IPS-20b (cell line): ENCODE results near the gene NFKBIE.

Experiments used
- H3K27ac ChIP-seq: one replicate; pipeline ENCODE4 v1.5.1; 2013; ENCODE audit warnings: low read length
- H3K27me3 ChIP-seq: 2 replicates; pipeline ENCODE4 v1.6.1; 2013; ENCODE audit warnings: mild to moderate bottlenecking, low read length, inconsistent platforms; ENCODE audit not compliant: insufficient read depth
- H3K36me3 ChIP-seq: 2 replicates; pipeline ENCODE4 v1.6.1; 2013; ENCODE audit warnings: low read depth, mild to moderate bottlenecking, inconsistent platforms, low read length, moderate library complexity; ENCODE audit not compliant: insufficient read depth
- H3K4me1 ChIP-seq: 2 replicates; pipeline ENCODE4 v1.6.1; 2013; ENCODE audit warnings: mild to moderate bottlenecking, control low read depth, inconsistent platforms, low read length, moderate library complexity; ENCODE audit not compliant: insufficient read depth
- H3K4me3 ChIP-seq: 2 replicates; pipeline ENCODE4 v1.5.1; 2013; ENCODE audit warnings: mild to moderate bottlenecking, low read length, inconsistent platforms
- H3K9ac ChIP-seq: 2 replicates; pipeline ENCODE4 v1.6.1; 2013; ENCODE audit warnings: low read depth, mild to moderate bottlenecking, inconsistent platforms, low read length, moderate library complexity
- H3K9me3 ChIP-seq: 2 replicates; pipeline ENCODE4 v1.6.1; 2013; ENCODE audit warnings: mild to moderate bottlenecking, low read depth, low read length, inconsistent platforms; ENCODE audit not compliant: insufficient read depth

NFKBIE gene

DNA sequence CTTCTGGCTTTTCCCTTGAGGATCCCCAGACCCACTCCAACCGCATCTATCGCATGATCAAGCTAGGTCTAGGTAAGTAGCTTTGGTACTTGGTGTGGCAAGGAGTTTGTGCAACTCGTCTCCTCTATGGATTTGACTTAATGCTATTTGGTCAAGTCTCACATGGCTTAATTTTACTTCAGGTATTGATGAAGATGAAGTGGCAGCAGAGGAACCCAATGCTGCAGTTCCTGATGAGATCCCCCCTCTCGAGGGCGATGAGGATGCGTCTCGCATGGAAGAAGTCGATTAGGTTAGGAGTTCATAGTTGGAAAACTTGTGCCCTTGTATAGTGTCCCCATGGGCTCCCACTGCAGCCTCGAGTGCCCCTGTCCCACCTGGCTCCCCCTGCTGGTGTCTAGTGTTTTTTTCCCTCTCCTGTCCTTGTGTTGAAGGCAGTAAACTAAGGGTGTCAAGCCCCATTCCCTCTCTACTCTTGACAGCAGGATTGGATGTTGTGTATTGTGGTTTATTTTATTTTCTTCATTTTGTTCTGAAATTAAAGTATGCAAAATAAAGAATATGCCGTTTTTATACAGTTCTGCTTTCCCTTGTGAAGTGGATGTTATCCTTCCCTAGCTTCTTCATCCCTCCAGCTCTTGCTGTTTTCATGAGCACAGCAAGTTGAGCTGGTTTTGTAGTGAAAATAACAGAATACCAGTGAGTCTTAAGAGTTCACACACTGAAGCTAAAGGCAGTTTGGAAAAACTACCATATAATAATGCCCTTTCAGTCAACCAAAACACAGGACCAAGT lies 11.8 kb downstream of the NFKBIE start:
- Histone ChIP-seq H3K27ac (no peak overlapping the region), H3K9me3 (no peaks in the 10 kb centered on the region), H3K9ac (no peak overlapping the region), H3K36me3 (peaks cover 80% of the 10 kb centered on the region), H3K4me1 (peaks cover 22% of the 10 kb centered on the region), H3K27me3 (no peaks in the 10 kb centered on the region), H3K4me3 (no peak overlapping the region)

DNA sequence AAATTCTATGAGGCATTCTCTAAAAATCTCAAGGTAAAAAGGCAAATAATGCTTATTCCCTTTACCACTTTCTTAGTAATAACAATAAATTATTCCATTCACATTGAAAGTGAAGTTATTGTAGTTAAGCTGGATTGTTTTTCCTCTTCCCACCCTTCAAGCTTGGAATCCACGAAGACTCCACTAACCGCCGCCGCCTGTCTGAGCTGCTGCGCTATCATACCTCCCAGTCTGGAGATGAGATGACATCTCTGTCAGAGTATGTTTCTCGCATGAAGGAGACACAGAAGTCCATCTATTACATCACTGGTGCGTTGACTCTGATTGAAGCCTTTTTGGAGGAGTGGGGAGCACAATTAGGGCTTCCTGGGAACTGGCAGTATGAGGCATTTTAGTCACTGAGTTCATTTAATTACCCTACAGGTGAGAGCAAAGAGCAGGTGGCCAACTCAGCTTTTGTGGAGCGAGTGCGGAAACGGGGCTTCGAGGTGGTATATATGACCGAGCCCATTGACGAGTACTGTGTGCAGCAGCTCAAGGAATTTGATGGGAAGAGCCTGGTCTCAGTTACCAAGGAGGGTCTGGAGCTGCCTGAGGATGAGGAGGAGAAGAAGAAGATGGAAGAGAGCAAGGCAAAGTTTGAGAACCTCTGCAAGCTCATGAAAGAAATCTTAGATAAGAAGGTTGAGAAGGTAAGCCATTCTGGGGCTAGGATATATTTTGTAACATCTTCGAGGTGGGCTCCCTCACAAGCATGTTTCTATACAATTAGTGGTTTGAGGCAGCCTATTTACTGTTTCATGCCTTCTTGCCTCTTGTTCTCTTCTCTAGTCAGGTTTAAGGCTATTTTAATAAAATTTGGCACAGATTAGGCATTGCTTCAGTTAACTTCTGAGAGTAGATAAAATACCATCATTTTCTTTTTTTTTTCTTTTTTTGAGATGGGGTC lies 13.5 kb downstream of the NFKBIE start:
- Histone ChIP-seq H3K27me3 (no peaks in the 10 kb centered on the region), H3K9ac (no peak overlapping the region), H3K27ac (no peak overlapping the region), H3K4me3 (no peak overlapping the region), H3K4me1 (peaks cover 19% of the 10 kb centered on the region), H3K9me3 (no peaks in the 10 kb centered on the region), H3K36me3 (peaks cover 86% of the 10 kb centered on the region)

DNA sequence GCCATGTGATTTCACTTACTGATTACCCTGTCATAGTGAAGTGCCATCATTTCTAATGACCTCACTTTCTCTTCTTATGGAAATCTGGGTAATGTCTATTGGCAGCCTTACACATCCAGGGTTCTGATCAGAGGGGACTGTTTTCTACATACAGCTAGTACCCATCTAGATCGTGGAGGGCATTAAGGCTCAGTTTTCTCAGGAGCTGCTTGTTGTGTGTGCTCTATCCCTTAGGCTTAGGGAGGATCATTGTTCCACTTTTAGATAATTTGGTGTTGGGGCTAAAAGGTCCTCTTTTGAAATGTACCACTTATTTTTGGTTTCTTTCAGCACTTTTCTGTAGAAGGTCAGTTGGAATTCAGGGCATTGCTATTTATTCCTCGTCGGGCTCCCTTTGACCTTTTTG lies 14.6 kb downstream of the NFKBIE start:
- H3K9ac ChIP-seq = no peak overlapping the region
- no peaks in the 10 kb centered on the region for H3K27me3 ChIP-seq
- H3K9me3 ChIP-seq = no peaks in the 10 kb centered on the region
- no peak overlapping the region for H3K27ac ChIP-seq
- peaks cover 18% of the 10 kb centered on the region for H3K4me1 ChIP-seq
- peaks cover 84% of the 10 kb centered on the region for H3K36me3 ChIP-seq
- H3K4me3 ChIP-seq = peak overlapping the region; percentile 1; the same call in 1 of the 2 replicates

DNA sequence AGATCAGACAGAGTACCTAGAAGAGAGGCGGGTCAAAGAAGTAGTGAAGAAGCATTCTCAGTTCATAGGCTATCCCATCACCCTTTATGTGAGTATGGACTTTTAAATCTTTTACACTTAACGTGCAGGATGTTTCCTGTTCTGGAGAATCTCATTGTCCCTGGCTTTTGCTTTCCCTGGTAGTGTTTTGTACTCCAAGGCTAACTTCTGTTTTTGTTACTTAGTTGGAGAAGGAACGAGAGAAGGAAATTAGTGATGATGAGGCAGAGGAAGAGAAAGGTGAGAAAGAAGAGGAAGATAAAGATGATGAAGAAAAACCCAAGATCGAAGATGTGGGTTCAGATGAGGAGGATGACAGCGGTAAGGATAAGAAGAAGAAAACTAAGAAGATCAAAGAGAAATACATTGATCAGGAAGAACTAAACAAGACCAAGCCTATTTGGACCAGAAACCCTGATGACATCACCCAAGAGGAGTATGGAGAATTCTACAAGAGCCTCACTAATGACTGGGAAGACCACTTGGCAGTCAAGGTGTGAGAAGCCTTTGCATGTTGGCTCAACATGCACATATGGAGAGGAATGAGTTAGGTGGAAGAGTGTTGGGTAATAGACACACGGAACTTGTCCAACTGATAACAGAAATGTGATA lies 15.2 kb downstream of the NFKBIE start:
- Histone ChIP-seq H3K4me1 (peaks cover 19% of the 10 kb centered on the region), H3K9me3 (no peaks in the 10 kb centered on the region), H3K27ac (no peak overlapping the region), H3K36me3 (peaks cover 78% of the 10 kb centered on the region), H3K4me3 (peak overlapping the region; percentile 97), H3K27me3 (peaks cover 1% of the 10 kb centered on the region), H3K9ac (no peak overlapping the region; the same call in 1 of the 2 replicates)

DNA sequence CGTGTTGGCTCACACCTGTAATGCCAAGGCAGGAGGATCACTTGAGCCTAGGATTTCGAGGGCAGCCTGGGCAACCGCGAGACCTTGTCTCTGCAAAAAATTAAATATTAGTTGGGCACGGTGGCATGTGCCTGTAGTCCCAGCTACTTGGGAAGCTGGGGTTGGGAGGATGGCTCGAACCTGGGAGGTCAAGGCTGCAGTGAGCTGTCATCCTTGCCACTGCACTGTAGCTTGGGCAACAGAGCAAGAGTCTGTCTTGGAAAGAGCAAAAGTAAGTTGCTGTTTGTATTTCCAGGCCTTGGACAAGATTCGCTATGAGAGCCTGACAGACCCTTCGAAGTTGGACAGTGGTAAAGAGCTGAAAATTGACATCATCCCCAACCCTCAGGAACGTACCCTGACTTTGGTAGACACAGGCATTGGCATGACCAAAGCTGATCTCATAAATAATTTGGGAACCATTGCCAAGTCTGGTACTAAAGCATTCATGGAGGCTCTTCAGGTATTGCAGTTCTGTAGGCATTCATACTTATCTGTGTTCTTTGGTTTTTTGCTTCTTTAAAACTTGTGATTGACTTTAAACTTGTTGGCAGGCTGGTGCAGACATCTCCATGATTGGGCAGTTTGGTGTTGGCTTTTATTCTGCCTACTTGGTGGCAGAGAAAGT lies 16.1 kb downstream of the NFKBIE start:
- peak overlapping the region; percentile 97 for H3K4me3 ChIP-seq
- H3K9me3 ChIP-seq = no peaks in the 10 kb centered on the region
- H3K36me3 ChIP-seq = peaks cover 69% of the 10 kb centered on the region
- H3K4me1 ChIP-seq = peaks cover 21% of the 10 kb centered on the region
- peaks cover 5% of the 10 kb centered on the region for H3K27me3 ChIP-seq
- peak overlapping the region; percentile 99; the same call in 1 of the 2 replicates for H3K9ac ChIP-seq
- no peak overlapping the region for H3K27ac ChIP-seq

DNA sequence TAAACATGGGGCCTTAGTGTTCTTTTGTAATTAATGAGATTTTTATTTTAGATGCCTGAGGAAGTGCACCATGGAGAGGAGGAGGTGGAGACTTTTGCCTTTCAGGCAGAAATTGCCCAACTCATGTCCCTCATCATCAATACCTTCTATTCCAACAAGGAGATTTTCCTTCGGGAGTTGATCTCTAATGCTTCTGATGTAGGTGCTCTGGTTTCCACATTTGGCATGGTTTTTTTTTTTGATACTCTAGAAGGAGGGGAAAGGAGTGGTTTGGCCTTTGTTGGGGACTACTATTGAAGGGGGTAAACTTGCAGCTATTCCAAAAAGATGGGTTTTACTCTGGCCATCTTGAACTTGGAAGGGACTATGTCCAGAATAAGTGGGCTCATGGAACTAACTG lies 16.8 kb downstream of the NFKBIE start:
- Histone ChIP-seq H3K36me3 (peaks cover 62% of the 10 kb centered on the region), H3K4me1 (peaks cover 21% of the 10 kb centered on the region), H3K4me3 (peak overlapping the region; percentile 97), H3K27me3 (peaks cover 5% of the 10 kb centered on the region), H3K27ac (no peak overlapping the region), H3K9me3 (no peaks in the 10 kb centered on the region), H3K9ac (peak overlapping the region; percentile 99)

DNA sequence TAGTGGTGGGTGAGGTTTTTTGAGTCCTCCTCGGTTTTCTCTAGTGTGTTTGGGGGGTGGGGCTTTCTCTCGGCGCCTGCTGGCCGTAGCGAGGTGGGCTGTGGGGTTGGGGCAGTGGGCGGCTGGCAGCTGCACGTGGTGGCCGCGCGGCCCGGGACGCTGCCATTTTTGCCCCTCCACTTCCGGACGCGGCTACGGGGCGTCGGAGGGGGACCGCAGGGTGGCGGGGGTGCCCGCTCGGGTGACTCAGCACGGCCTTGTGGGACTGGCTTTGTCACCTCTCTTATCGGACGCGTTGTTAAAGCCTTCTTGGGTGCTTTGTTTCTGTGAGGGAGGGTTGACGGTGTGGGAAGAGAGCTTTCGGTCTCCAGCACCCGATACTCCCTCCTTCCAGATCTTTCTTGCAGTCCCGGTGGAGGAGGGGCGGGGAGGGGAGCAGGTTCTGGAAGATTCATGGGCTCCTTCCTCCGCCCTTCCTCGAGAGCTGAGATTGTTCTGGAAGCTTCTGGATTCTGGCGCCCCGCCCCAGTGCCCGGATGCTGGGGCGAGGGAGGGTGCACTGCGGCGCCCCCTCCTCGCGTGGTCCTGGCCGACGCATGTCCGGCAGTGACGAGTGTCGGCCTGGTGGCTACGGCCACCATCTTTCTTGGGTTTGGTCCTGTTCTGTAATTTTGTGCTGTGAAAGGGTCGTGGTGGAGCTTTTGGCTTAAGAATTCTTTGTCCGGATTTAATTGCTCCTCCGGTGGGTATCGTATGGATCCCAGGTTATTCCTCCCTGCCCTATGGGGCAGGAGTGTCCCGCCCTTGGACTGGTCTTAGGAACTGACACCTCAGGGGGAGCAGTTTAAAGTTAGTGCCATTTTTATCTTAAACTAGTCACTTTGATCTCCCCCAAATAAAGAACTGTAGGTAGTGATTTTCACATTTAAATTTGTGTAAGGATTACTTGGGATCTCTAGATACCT lies 17.7 kb downstream of the NFKBIE start:
- Histone ChIP-seq H3K9ac (peak overlapping the region; percentile 99), H3K4me3 (peak overlapping the region; percentile 97), H3K27ac (peak overlapping the region; percentile 91), H3K4me1 (peaks cover 21% of the 10 kb centered on the region), H3K36me3 (peaks cover 53% of the 10 kb centered on the region), H3K9me3 (no peaks in the 10 kb centered on the region), H3K27me3 (peaks cover 6% of the 10 kb centered on the region)

DNA sequence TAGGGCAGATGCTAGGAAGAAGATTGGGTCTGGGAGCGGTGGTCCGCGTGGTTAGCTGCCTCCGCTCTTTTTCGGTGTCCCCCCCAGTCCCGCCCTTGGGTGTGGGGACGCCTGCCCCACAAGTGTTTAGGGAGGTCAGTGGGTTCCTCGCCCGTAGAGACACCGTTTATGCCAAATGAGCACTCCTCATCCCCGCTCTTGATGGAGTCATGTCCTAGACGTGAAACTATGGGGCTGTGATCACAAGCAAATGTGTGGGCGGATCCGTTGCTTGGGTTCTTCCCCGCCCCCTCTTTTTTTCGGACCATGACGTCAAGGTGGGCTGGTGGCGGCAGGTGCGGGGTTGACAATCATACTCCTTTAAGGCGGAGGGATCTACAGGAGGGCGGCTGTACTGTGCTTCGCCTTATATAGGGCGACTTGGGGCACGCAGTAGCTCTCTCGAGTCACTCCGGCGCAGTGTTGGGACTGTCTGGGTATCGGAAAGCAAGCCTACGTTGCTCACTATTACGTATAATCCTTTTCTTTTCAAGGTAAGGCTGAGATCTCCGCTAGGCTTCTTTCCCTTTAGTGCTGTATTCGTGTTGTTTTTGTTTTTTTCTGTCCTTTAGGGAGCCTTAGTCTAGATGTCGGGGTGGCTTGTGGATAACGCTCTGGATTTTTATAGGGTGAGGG lies 18.6 kb downstream of the NFKBIE start, which contains the start of gene HSP90AB1:
Gene HSP90AB1, plus strand, starts transcription at position 439 of the 675 bp plus-strand sequence. CDS start 1,529 bp downstream, outside the sequence.
- Histone ChIP-seq H3K9me3 (no peaks in the 10 kb centered on the region), H3K4me1 (peaks cover 20% of the 10 kb centered on the region), H3K36me3 (peaks cover 45% of the 10 kb centered on the region), H3K4me3 (peak within 1 kb of the TSS; percentile 97), H3K27me3 (peaks cover 10% of the 10 kb centered on the region), H3K27ac (peak within 1 kb of the TSS; percentile 91), H3K9ac (peak within 1 kb of the TSS; percentile 99)

DNA sequence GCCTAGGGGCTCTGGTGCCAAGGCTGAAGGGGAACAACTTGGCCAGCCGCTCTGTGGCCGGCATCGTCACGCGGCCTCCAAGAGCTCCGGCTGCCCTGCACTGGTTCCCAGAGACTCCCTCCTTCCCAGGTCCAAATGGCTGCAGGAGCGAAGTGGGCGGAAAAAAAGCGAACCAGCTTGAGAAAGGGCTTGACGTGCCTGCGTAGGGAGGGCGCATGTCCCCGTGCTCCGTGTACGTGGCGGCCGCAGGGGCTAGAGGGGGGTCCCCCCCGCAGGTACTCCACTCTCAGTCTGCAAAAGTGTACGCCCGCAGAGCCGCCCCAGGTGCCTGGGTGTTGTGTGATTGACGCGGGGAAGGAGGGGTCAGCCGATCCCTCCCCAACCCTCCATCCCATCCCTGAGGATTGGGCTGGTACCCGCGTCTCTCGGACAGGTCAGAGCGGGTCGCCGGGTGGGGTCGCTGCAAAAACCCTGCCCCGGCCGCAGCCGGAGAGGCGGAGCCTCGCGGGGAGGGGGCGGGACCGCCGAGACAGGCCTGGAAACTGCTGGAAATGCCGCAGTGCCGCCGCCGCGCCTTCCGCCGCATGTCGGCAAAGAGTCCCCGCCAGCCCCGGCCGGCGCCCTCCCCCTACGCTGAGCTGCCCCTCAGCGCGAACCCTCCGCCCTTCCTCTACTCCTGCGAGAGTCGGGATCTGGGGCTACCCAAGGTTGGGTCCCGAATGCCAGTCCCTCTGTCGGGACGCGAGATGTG lies 19.3 kb downstream of the NFKBIE start:
- Histone ChIP-seq H3K4me1 (peaks cover 18% of the 10 kb centered on the region), H3K27me3 (peaks cover 10% of the 10 kb centered on the region), H3K9me3 (no peaks in the 10 kb centered on the region), H3K9ac (peak overlapping the region; percentile 99), H3K36me3 (peaks cover 37% of the 10 kb centered on the region), H3K27ac (peak overlapping the region; percentile 91), H3K4me3 (peak overlapping the region; percentile 97)
